ENCODE measurements around the gene TMEM174. TPM values are rescaled to one million over a fixed set of nuclear protein-coding genes. Genes with fewer than 3 reads are reported as not detected.

The TMEM174 gene
- total RNA-seq: not detected in 3 replicates
- long read RNA-seq: 0 reads

GRCh38 chr5:73172951-73173350 is at the start of gene TMEM174:
TSS of gene TMEM174 (plus strand) at chr5:73173193. CDS start at chr5:73173244, 51 bp downstream.
- H3K27ac Mint-ChIP-seq (ENCODE audit: unreplicated experiment): no peak within 1 kb of the TSS
- peaks cover 1% of the 10 kb centered on the region for H3K27me3 Mint-ChIP-seq (ENCODE audit: low read depth)
- peaks cover 7% of the 10 kb centered on the region for H3K4me1 Mint-ChIP-seq (ENCODE audit: low read depth)
- H3K4me3 Mint-ChIP-seq (ENCODE audit: unreplicated experiment): no peak within 1 kb of the TSS
- no peaks in the 10 kb centered on the region for H3K36me3 Mint-ChIP-seq (ENCODE audit: low read depth)
- no peak for DNase-seq (ENCODE audit: low spot score)
- peaks cover 5% of the 10 kb centered on the region for H3K9me3 Mint-ChIP-seq (ENCODE audit: low read depth)
- TF ChIP-seq CTCF (IDR thresholded peaks at IDR 0.05): no peak

- no peak for DNase-seq (ENCODE audit: low spot score)
- Mint-ChIP-seq H3K27me3 (ENCODE audit: low read depth) (peaks cover 6% of the 10 kb centered on the region), H3K4me1 (ENCODE audit: low read depth) (peaks cover 20% of the 10 kb centered on the region)
These were observed 47.7 kb upstream of the TMEM174 start for GRCh38 chr5:73125289-73125688.

GRCh38 chr5:73126381-73126780 is 46.6 kb upstream of the TMEM174 start:
- H3K27ac Mint-ChIP-seq (ENCODE audit: unreplicated experiment): no peak overlapping the region
- peaks cover 6% of the 10 kb centered on the region for H3K27me3 Mint-ChIP-seq (ENCODE audit: low read depth)
- H3K4me1 Mint-ChIP-seq (ENCODE audit: low read depth): peaks cover 13% of the 10 kb centered on the region
- no peak for TF ChIP-seq CTCF (IDR thresholded peaks at IDR 0.05)
- peaks cover 5% of the 10 kb centered on the region for H3K36me3 Mint-ChIP-seq (ENCODE audit: low read depth)
- no peak for DNase-seq (ENCODE audit: low spot score)
- H3K9me3 Mint-ChIP-seq (ENCODE audit: low read depth): no peaks in the 10 kb centered on the region
- H3K4me3 Mint-ChIP-seq (ENCODE audit: unreplicated experiment): no peak overlapping the region

More at GRCh38 chr5:73125289-73125688, 47.7 kb upstream of the TMEM174 start:
- no peak overlapping the region for H3K4me3 Mint-ChIP-seq (ENCODE audit: unreplicated experiment)
- no peak for TF ChIP-seq CTCF (IDR thresholded peaks at IDR 0.05)
- H3K9me3 Mint-ChIP-seq (ENCODE audit: low read depth): no peaks in the 10 kb centered on the region
- H3K27ac Mint-ChIP-seq (ENCODE audit: unreplicated experiment): no peak overlapping the region
- peaks cover 5% of the 10 kb centered on the region for H3K36me3 Mint-ChIP-seq (ENCODE audit: low read depth)

- no peak for TF ChIP-seq CTCF (IDR thresholded peaks at IDR 0.05)
- H3K4me3 Mint-ChIP-seq (ENCODE audit: unreplicated experiment): no peak overlapping the region
- H3K9me3 Mint-ChIP-seq (ENCODE audit: low read depth): no peaks in the 10 kb centered on the region
- H3K4me1 Mint-ChIP-seq (ENCODE audit: low read depth): peaks cover 10% of the 10 kb centered on the region
- H3K36me3 Mint-ChIP-seq (ENCODE audit: low read depth): peaks cover 5% of the 10 kb centered on the region
- H3K27me3 Mint-ChIP-seq (ENCODE audit: low read depth): peaks cover 6% of the 10 kb centered on the region
- no peak overlapping the region for H3K27ac Mint-ChIP-seq (ENCODE audit: unreplicated experiment)
- no peak for DNase-seq (ENCODE audit: low spot score)
These were observed 46.0 kb upstream of the TMEM174 start for GRCh38 chr5:73126957-73127356.

- no peaks in the 10 kb centered on the region for H3K9me3 Mint-ChIP-seq (ENCODE audit: low read depth)
- no peaks in the 10 kb centered on the region for H3K4me1 Mint-ChIP-seq (ENCODE audit: low read depth)
- H3K36me3 Mint-ChIP-seq (ENCODE audit: low read depth): peaks cover 1% of the 10 kb centered on the region
- H3K4me3 Mint-ChIP-seq (ENCODE audit: unreplicated experiment): no peak overlapping the region
- no peak for TF ChIP-seq CTCF (IDR thresholded peaks at IDR 0.05)
- H3K27ac Mint-ChIP-seq (ENCODE audit: unreplicated experiment): no peak overlapping the region
- peaks cover 3% of the 10 kb centered on the region for H3K27me3 Mint-ChIP-seq (ENCODE audit: low read depth)
- DNase-seq (ENCODE audit: low spot score): no peak
These were observed 43.9 kb upstream of the TMEM174 start for GRCh38 chr5:73129143-73129542.
